ENCODE results near the gene PDE6B. TPM values are rescaled to one million over a fixed set of nuclear protein-coding genes. Genes with fewer than 3 reads are reported as not detected.

PDE6B gene
- total and polyA plus RNA-seq, 9 donors, result 1.4 to 7.5 (median 4.6) TPM

- intact Hi-C loops (cut with DNase I), result no loop called here
- no peaks in the 10 kb centered on the region for H3K27me3 ChIP-seq
- peaks cover 0 to 4% of the 10 kb centered on the region in 2 donors for H3K9me3 ChIP-seq
- no peak overlapping the region for H3K27ac ChIP-seq
- no peaks in the 10 kb centered on the region for H3K36me3 ChIP-seq
- 80 to 88% (median 86%) methylated on average over 2 of the region's 2 CpGs for WGBS, 3 donors
- TF ChIP-seq POLR2A (IDR thresholded peaks at IDR 0.05), result no peak
- no peak for TF ChIP-seq CTCF (IDR thresholded peaks at IDR 0.05)
- TF ChIP-seq EP300 (IDR thresholded peaks at IDR 0.05), result no peak
- H3K4me1 ChIP-seq (ENCODE audit: insufficient read depth), result no peaks in the 10 kb centered on the region
- DNase-seq, result no peak
- no peak overlapping the region for H3K4me3 ChIP-seq
Measured at GRCh38 chr4:583820-584219, 41.6 kb upstream of the PDE6B start.

DNA sequence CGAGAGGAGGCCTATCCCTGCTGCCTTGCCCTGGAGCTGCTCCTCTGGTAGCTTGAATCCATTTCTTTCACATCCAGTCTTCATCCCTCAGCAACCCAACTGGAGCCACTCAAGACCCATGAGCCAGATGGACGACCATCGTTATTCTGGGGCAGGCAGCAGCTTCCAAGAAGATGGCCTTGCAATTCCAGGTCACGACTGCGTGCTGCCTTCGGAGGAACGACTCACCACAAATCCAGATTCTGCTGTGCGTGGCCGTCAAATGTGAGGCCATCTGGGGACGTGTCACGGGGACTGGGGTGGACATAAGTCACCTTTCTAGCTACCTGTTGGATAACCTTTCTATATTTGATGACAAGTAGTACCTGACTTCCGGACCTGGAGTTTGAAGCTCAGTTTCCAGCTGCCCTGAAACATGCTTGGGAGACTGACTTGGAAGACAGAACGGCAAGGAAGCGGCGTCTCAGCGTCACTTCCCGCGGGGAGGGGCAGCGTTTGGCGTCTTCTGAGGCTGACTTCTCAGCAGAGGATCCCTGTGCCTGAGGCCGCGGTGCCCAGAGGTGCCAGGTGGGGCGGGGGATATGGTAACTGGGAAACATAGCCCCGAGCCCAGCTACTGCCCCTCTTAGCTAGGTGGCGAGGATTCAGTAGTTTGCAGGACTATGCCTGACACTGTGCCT, 37.6 kb upstream of the PDE6B start:
- TF ChIP-seq CTCF (IDR thresholded peaks at IDR 0.05) (no peak), POLR2A (IDR thresholded peaks at IDR 0.05) (no peak), EP300 (IDR thresholded peaks at IDR 0.05) (no peak)
- no peak for DNase-seq
- intact Hi-C loops (cut with DNase I), result no loop called here
- no peaks in the 10 kb centered on the region for H3K27me3 ChIP-seq
- H3K4me1 ChIP-seq (ENCODE audit: insufficient read depth), result no peaks in the 10 kb centered on the region
- WGBS, 3 donors, result 73 to 79% (median 76%) methylated on average over 25 of the region's 25 CpGs
- no peak overlapping the region for H3K4me3 ChIP-seq
- H3K9me3 ChIP-seq, result peaks cover 0 to 9% of the 10 kb centered on the region in 2 donors
- H3K27ac ChIP-seq, result no peak overlapping the region
- no peaks in the 10 kb centered on the region for H3K36me3 ChIP-seq

DNA sequence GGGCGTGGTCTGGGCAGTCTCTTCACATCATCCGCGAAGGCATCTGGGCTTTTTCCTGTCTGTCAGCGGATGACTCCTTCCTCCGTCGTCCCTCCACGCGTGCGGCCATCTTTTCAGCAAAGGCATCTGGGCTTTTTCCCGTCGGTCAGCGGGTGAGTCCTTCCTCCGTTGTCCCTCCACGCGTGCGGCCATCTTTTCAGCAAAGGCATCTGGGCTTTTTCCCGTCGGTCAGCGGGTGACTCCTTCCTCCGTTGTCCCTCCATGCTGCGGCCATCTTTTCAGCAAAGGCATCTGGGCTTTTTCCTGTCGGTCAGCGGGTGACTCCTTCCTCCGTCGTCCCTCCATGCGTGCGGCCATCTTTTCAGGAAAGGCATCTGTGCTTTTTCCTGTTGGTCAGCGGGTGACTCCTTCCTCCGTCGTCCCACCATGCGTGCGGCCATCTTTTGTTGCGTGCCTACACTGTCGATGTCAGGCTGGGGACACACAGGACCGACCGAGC, 37.0 kb upstream of the PDE6B start:
- Histone ChIP-seq H3K36me3 (no peaks in the 10 kb centered on the region), H3K27ac (no peak overlapping the region), H3K9me3 (peaks cover 0 to 9% of the 10 kb centered on the region in 2 donors), H3K4me3 (no peak overlapping the region), H3K27me3 (no peaks in the 10 kb centered on the region), H3K4me1 (ENCODE audit: insufficient read depth) (no peaks in the 10 kb centered on the region)
- intact Hi-C loops (cut with DNase I), result no loop called here
- DNase-seq, result no peak
- TF ChIP-seq POLR2A (IDR thresholded peaks at IDR 0.05), result no peak
- TF ChIP-seq EP300 (IDR thresholded peaks at IDR 0.05), result no peak
- no peak for TF ChIP-seq CTCF (IDR thresholded peaks at IDR 0.05)
- 74 to 76% (median 75%) methylated on average over 36 of the region's 36 CpGs for WGBS, 3 donors

DNA sequence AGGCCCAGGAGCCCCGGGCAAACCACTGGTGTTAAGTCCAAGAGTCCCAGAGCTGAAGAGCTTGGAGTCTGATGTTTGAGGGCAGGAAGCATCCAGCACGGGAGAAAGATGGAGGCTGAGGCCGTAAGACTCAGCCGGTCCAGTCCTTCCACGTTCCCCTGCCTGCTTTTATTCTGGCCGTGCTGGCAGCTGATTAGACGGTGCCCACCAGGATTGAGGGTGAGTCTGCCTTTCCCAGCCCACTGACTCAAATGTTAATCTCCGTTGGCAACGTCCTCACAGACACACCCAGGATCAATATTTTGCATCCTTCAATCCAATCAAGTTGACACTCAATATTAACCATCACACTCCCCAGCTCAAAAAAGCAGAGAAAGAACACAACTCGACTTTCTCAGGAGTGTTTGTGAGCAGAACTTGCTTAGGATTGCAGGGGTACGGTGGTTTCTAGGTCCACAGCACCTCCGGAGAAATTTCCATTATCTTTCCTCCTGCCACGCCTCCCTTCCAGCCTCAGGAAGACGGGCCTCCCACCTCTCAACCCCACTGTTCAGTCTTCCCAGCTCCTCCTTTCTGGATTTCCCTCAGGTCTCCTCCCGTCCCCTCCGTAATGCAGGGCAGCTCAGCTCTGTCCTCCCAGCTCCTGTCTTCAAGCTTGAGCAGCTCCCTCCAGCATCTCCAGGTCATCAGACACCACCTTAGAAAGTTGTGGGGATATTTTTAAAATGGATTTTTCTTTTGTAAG, 36.0 kb upstream of the PDE6B start:
- Histone ChIP-seq H3K4me1 (ENCODE audit: insufficient read depth) (no peaks in the 10 kb centered on the region), H3K27me3 (no peaks in the 10 kb centered on the region), H3K27ac (no peak overlapping the region), H3K36me3 (no peaks in the 10 kb centered on the region), H3K4me3 (no peak overlapping the region), H3K9me3 (peaks cover 0 to 9% of the 10 kb centered on the region in 2 donors)
- intact Hi-C loops (cut with DNase I), result no loop called here
- no peak for DNase-seq
- WGBS, 3 donors, result 74 to 78% (median 76%) methylated on average over 16 of the region's 16 CpGs
- TF ChIP-seq EP300 (IDR thresholded peaks at IDR 0.05), result no peak
- TF ChIP-seq POLR2A (IDR thresholded peaks at IDR 0.05), result no peak
- no peak for TF ChIP-seq CTCF (IDR thresholded peaks at IDR 0.05)

All from ovary (tissue), 9 donors.